ENCODE measurements around the gene CREB3. TPM values are rescaled to one million over a fixed set of nuclear protein-coding genes. Genes with fewer than 3 reads are reported as not detected.

The CREB3 gene
- total and polyA plus RNA-seq, 9 of the 15 experiments (the other 6 are each of a cell fraction or from before 2014, with no cell fraction given) = 5.7 to 18.3 (median 14.9) TPM

GRCh38 chr9:35705836-35706430, 26.5 kb upstream of the CREB3 start:
- ChIA-PET POLR2A (interaction anchor here (0.6 to 1.7 kb wide), 9 partner anchors 8 to 30 kb away, joined by 3 to 6 read pairs (median 3); partner anchors contain the start of gene TPM2), CTCF (ENCODE audit: low intra/inter-chr PET ratio) (no interaction called here)
- Histone ChIP-seq H3K79me2 (ENCODE audit: control insufficient read depth, insufficient read depth, low read length) (no peaks in the 10 kb centered on the region), H3K27ac (ENCODE audit: extremely low read depth, low read depth, low read length) (no peak overlapping the region), H3K27me3 (ENCODE audit: control insufficient read depth in 2 of 2, insufficient read depth in 2 of 2, low read length in 2 of 2) (no peaks in the 10 kb centered on the region), H3K9ac (ENCODE audit: insufficient read depth in 1 of 2, low read depth in 2 of 2, low read length in 2 of 2) (no peak overlapping the region), H3K4me1 (replicated peaks in 1 of 2; ENCODE audit: control insufficient read depth in 2 of 2, insufficient read depth in 2 of 2, low read length in 2 of 2) (no peaks in the 10 kb centered on the region), H3K36me3 (ENCODE audit: control insufficient read depth, insufficient read depth, low read length) (peaks cover 92% of the 10 kb centered on the region), H3K4me3 (no peak overlapping the region), H3K9me3 (replicated peaks; ENCODE audit: control insufficient read depth, insufficient read depth, low read depth, low read length) (no peaks in the 10 kb centered on the region), H3K9me1 (ENCODE audit: control insufficient read depth, insufficient read depth, low read length) (peaks cover 3% of the 10 kb centered on the region), H3K4me2 (ENCODE audit: insufficient read depth, low read length) (no peak overlapping the region), H2AFZ (ENCODE audit: low read depth, low read length) (no peak overlapping the region), H4K20me1 (replicated peaks; ENCODE audit: control insufficient read depth, insufficient read depth, low read length) (no peaks in the 10 kb centered on the region)
- intact Hi-C loops (cut with micrococcal nuclease) (no loop called here), in situ Hi-C loops (cut with MboI) (no loop called here)
- FAIRE-seq (no peak), DNase-seq (ENCODE audit: extremely low read depth in 1 of 4, low spot score in 3 of 4) (no peak), ATAC-seq (no peak)
- WGBS (ENCODE audit: insufficient coverage, low coverage, missing lambda C conversion rate) = 92% methylated on average over 6 of the region's 7 CpGs
- TF ChIP-seq PCBP2 (IDR thresholded peaks at IDR 0.05; ENCODE audit: low read depth, low read length, poor library complexity, severe bottlenecking) (no peak), PHTF2 (CRISPR knock-in tag; IDR thresholded peaks at IDR 0.05) (no peak), E2F1 (CRISPR knock-in tag; IDR thresholded peaks at IDR 0.05) (no peak), BDP1 (IDR thresholded peaks at IDR 0.05; ENCODE audit: insufficient read depth, insufficient read length) (no peak), SP2 (IDR thresholded peaks at IDR 0.05; ENCODE audit: extremely low read depth, low read depth, low read length, poor library complexity, severe bottlenecking) (no peak), SREBF1 (IDR thresholded peaks at IDR 0.05; ENCODE audit: borderline replicate concordance, low read depth, low read length) (no peak), LARP7 (IDR thresholded peaks at IDR 0.05) (no peak), ZNF766 (CRISPR knock-in tag; conservative IDR thresholded peaks at IDR 0.05) (no peak), NCOA4 (IDR thresholded peaks at IDR 0.05; ENCODE audit: partially characterized antibody) (no peak), ARNT (IDR thresholded peaks at IDR 0.05) (no peak), TAF7 (tag; IDR thresholded peaks at IDR 0.05) (no peak), FIP1L1 (IDR thresholded peaks at IDR 0.05; ENCODE audit: low read depth, low read length, poor library complexity, severe bottlenecking) (no peak), KLF6 (CRISPR knock-in tag; IDR thresholded peaks at IDR 0.05; ENCODE audit: borderline replicate concordance) (no peak), TBP (optimal IDR thresholded peaks at IDR 0.05; ENCODE audit: low read depth, low read length) (no peak), ZNF277 (CRISPR knock-in tag; IDR thresholded peaks at IDR 0.05; ENCODE audit: borderline replicate concordance) (no peak), TFAP4 (CRISPR knock-in tag; IDR thresholded peaks at IDR 0.05; ENCODE audit: borderline replicate concordance) (no peak), ETS2 (tag; IDR thresholded peaks at IDR 0.05; ENCODE audit: borderline replicate concordance, poor library complexity, severe bottlenecking) (no peak), SIN3B (IDR thresholded peaks at IDR 0.05; ENCODE audit: low read depth) (no peak)
- TSS peak; percentile 51 for BruUV-seq (replicated peaks)
